BE2C (cell line): ENCODE data around the gene ULBP1.
"Not testable (repeated sequence)": the region's sequence is repeated elsewhere in the genome, so short reads cannot be mapped to it uniquely, and the experiment has no call there.

Experiments used
- DNase-seq: peaks from one replicate; pipeline ENCODE4 v3.0.0-alpha.2; 2020
- H3K27me3 ChIP-seq: fragments of 250-450 bp; sonication (Bioruptor Pico); 2 replicates; pipeline ENCODE4 v1.5.1; 2020; ENCODE audit warnings: mild to moderate bottlenecking
- H3K36me3 ChIP-seq: fragments of 250-450 bp; sonication (Bioruptor Pico); 2 replicates; pipeline ENCODE4 v1.5.1; 2020; ENCODE audit warnings: mild to moderate bottlenecking
- H3K4me1 ChIP-seq: fragments of 250-450 bp; sonication (Bioruptor Pico); 2 replicates; pipeline ENCODE4 v1.5.1; 2020
- H3K4me3 ChIP-seq: 2 replicates; pipeline ENCODE4 v1.5.1; 2011; ENCODE audit warnings: low read depth, low read length
- H3K9me3 ChIP-seq: fragments of 250-450 bp; sonication (Bioruptor Pico); 2 replicates; pipeline ENCODE4 v1.5.1; 2020
- TF ChIP-seq, protein P1 (sequence below): IDR thresholded peaks from 2 replicates; pipeline ENCODE4 v1.5.1; 2012; ENCODE audit warnings: mild to moderate bottlenecking, low read depth, low read length

The ULBP1 gene

DNA sequence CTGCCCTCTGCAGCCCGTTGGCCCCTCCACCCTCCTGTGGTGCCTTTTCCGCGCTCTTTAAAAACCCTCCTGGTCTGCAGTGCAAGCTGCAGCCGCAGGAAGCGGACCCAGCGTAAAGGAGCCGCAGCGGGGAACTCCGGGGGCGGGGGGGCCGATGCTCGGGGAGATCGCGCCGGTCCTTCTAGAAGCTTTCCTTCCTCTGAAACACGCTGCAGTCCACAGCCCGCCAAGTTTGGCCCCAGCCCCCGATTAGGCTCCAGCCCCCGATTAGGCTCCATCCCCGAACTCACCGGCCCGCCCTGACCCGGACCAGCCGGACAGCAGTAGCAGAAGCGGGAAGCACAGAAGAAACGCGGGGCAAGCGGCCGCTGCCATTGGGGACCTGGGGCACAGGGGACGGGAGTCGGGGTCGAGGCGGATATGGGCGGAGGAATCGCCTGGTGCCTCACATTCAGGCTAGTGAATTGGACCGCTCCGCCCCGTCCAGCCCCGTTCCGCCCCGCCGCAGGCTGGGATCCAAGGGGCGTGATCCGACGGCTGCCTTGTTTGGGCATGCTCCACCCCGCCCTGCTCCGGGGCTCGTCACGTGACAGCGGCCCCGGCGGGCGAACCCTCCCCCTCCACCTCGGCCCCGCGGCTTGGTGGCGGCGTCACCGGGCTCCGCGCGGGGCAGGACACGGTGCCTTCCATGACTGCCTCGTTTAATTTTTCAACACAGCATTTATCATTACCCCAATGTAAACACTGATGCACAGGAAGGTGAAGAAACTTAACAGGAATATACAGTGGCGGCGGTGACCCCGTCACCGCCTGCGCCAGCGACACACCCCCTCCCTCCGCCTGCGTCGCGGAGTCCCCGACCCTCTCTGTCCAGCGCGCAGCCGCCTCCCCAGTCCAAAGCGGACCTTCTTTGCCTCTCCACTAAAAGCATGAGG, 41.3 kb downstream of the ULBP1 start:
- TF ChIP-seq, protein P1, sequence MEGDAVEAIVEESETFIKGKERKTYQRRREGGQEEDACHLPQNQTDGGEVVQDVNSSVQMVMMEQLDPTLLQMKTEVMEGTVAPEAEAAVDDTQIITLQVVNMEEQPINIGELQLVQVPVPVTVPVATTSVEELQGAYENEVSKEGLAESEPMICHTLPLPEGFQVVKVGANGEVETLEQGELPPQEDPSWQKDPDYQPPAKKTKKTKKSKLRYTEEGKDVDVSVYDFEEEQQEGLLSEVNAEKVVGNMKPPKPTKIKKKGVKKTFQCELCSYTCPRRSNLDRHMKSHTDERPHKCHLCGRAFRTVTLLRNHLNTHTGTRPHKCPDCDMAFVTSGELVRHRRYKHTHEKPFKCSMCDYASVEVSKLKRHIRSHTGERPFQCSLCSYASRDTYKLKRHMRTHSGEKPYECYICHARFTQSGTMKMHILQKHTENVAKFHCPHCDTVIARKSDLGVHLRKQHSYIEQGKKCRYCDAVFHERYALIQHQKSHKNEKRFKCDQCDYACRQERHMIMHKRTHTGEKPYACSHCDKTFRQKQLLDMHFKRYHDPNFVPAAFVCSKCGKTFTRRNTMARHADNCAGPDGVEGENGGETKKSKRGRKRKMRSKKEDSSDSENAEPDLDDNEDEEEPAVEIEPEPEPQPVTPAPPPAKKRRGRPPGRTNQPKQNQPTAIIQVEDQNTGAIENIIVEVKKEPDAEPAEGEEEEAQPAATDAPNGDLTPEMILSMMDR, result no peak
- H3K4me1 ChIP-seq, result no peaks in the 10 kb centered on the region

DNA sequence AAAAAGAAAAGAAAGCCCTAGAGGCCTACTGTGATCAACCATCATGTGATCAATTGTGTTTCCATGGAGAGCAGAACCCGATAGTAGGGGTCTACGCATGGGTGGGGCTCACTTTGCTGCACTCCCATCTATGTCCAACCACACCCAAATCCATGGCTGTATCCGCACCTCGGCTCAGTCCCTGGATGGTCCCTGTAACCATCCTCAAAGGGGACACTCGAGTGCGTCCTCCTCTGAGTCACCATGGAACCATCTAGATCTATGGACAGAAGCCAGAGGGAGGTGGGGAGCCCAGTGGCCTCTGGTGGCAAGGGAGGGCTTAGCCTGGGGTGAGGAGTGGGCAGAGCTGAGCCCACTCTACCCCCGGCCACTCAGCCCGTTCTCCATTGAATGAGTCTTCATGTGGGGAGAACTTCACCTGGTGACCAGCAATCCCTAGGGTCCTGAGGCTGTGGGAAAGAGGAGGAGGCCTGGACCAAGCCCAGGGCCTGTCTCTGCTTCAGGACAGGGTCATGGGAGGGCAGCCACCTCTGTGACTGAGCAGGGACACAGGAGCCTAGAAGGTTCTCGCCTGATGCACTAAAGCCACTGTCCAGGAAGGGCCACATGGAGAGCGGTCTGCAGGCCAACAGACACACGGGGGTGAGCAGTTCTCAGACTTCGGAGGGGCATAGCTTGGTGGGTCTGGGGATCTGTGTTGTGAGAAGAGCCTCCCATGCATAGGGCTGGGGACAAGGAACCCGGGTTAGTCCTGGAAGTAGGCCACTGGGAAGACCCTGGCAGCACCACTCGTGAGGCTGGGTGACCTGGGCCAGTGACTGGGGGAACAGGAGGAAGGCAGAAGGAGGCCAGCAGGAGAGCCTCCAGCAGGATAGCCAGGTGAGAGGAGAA, 42.3 kb downstream of the ULBP1 start:
- H3K27me3 ChIP-seq, result peaks cover 18% of the 10 kb centered on the region
- peak overlapping the region; percentile 64 for H3K4me3 ChIP-seq
- TF ChIP-seq, protein P1, result no peak

More for the DNA sequence above, 41.3 kb downstream of the ULBP1 start:
- Histone ChIP-seq H3K36me3 (no peaks in the 10 kb centered on the region), H3K4me3 (peak overlapping the region; percentile 64), H3K27me3 (peaks cover 17% of the 10 kb centered on the region), H3K9me3 (no peaks in the 10 kb centered on the region)
- DNase-seq, result peak; percentile 95

DNA sequence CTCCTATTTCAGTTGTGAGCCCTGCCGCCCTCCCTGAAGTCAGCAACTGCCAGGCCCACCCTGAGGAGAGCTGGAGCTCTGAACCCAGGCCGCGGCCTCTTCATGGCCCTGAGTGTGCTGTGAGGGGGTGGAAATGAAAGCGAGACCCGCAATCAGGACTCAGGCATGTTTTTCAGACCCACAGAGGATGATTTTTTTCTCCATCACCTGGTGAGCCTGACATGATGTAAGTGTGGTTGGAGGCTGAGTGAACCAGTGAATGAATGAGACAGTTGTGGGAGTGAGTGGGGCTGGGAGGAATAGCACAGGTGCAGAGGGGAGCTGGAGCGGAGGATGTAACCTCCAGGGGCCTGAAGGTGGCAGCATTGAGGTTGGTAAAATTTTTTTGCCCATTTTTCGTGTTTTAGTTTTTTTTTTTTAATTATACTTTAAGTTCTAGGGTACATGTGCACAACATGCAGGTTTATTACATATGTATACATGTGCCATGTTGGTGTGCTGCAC, 43.3 kb downstream of the ULBP1 start:
- no peaks in the 10 kb centered on the region for H3K9me3 ChIP-seq
- DNase-seq, result no peak
- H3K36me3 ChIP-seq, result no peaks in the 10 kb centered on the region
- H3K4me1 ChIP-seq, result no peaks in the 10 kb centered on the region
- TF ChIP-seq, protein P1, result peak; percentile 55
- H3K27me3 ChIP-seq, result peaks cover 27% of the 10 kb centered on the region
- no peak overlapping the region for H3K4me3 ChIP-seq

More for the DNA sequence above, 42.3 kb downstream of the ULBP1 start:
- no peaks in the 10 kb centered on the region for H3K4me1 ChIP-seq
- H3K9me3 ChIP-seq, result no peaks in the 10 kb centered on the region
- DNase-seq, result no peak
- H3K36me3 ChIP-seq, result no peaks in the 10 kb centered on the region

DNA sequence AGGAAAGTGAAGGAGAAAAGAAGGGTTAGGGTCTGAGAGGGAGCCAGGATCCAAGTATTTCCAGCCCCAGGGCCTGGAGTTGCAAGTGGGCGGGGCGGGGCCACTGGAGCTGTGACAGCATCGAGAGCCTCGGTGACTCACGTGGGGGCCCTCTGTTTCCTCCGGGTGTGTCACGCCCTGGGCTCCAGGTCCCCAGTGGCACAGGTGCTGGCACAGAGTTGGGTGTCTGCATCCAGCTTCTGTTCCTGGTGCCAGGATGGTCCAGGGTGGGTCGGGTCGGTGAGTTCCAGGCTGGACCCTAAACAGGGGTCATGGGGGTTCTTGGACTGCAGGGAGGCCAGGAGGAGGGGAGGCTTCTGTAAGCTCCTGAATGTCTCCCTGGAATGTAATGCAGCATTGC, 44.8 kb downstream of the ULBP1 start:
- no peaks in the 10 kb centered on the region for H3K4me1 ChIP-seq
- H3K4me3 ChIP-seq, result no peak overlapping the region
- H3K36me3 ChIP-seq, result no peaks in the 10 kb centered on the region
- TF ChIP-seq, protein P1, result no peak
- peaks cover 41% of the 10 kb centered on the region for H3K27me3 ChIP-seq
- DNase-seq, result peak; percentile 30
- no peaks in the 10 kb centered on the region for H3K9me3 ChIP-seq

GRCh38 chr6:150012846-150013784, 49.4 kb downstream of the ULBP1 start:
- H3K27me3 ChIP-seq, result peaks cover 65% of the 10 kb centered on the region
- not testable (repeated sequence) for H3K9me3 ChIP-seq

GRCh38 chr6:150013785-150014622, 50.3 kb downstream of the ULBP1 start:
- not testable (repeated sequence) for H3K36me3 ChIP-seq, H3K4me3 ChIP-seq, H3K9me3 ChIP-seq, DNase-seq, H3K4me1 ChIP-seq
- H3K27me3 ChIP-seq, result peaks cover 59% of the 10 kb centered on the region

More at GRCh38 chr6:150012846-150013784, 49.4 kb downstream of the ULBP1 start:
- not testable (repeated sequence) for H3K36me3 ChIP-seq, DNase-seq, H3K4me1 ChIP-seq, H3K4me3 ChIP-seq

- DNase-seq, H3K4me1 ChIP-seq, H3K9me3 ChIP-seq, H3K4me3 ChIP-seq, H3K36me3 ChIP-seq: not testable (repeated sequence)
- peaks cover 56% of the 10 kb centered on the region for H3K27me3 ChIP-seq
Measured at GRCh38 chr6:150014623-150015280, 51.0 kb downstream of the ULBP1 start.

- H3K27me3 ChIP-seq, result peaks cover 53% of the 10 kb centered on the region
- H3K36me3 ChIP-seq, H3K4me3 ChIP-seq, H3K4me1 ChIP-seq, DNase-seq, H3K9me3 ChIP-seq: not testable (repeated sequence)
Measured at GRCh38 chr6:150015281-150016001, 51.7 kb downstream of the ULBP1 start.
